IMR-90 (cell line): Measurements from ENCODE around the gene ARRB1. TPM values are rescaled to one million over a fixed set of nuclear protein-coding genes. Genes with fewer than 3 reads are reported as not detected.

Experiments used
- ATAC-seq: fragments of 200-7000 bp; cut with Tn5 transposase; 2 replicates; pipeline ENCODE4 v1.9.1; 2020; ENCODE audit warnings: low read depth, mild to moderate bottlenecking, moderate library complexity
- BruUV-seq: library from RNA; stranded (reverse); fragments of 400-500 nt; replicated peaks from 2 replicates; lab custom pipeline; 2021; lab: Mats Ljungman, UMichigan
- CTCF ChIA-PET: fragments of 300-600 bp; formaldehyde crosslinking; extraction: SDS; loops from one replicate; lab custom pipeline; 2021; ENCODE audit warnings: antibody characterized with exemption; lab: Yijun Ruan, JAX
- POLR2A ChIA-PET: fragments of 300-600 bp; sonication (Branson Sonifier 250); formaldehyde crosslinking; loops from one replicate; lab custom pipeline; 2022; ENCODE audit warnings: antibody characterized with exemption; ENCODE audit not compliant: unreplicated experiment; lab: Charles Lee
- DNase-seq: peaks from one replicate; pipeline ENCODE4 v3.0.0; 2013
- H2AFZ ChIP-seq: replicated peaks from 2 replicates; pipeline ENCODE3; 2013; ENCODE audit warnings: low read length, mild to moderate bottlenecking; ENCODE audit not compliant: poor library complexity
- H2AK5ac ChIP-seq: 2 replicates; pipeline ENCODE4 v1.6.1; 2013; ENCODE audit warnings: low read depth, low read length, inconsistent platforms
- H2AK9ac ChIP-seq: replicated peaks from 2 replicates; pipeline ENCODE3; 2013; ENCODE audit warnings: mild to moderate bottlenecking, low read depth, low read length, moderate library complexity; ENCODE audit not compliant: poor library complexity
- H2BK120ac ChIP-seq: 2 replicates; pipeline ENCODE4 v1.6.1; 2013; ENCODE audit warnings: low read depth, low read length, inconsistent platforms
- H2BK15ac ChIP-seq: 3 replicates; pipeline ENCODE4 v1.6.1; 2013; ENCODE audit warnings: low read depth, low read length, inconsistent platforms
- H2BK20ac ChIP-seq: 2 replicates; pipeline ENCODE4 v1.6.1; 2013; ENCODE audit warnings: low read depth, mild to moderate bottlenecking, inconsistent platforms, low read length, moderate library complexity
- H2BK5ac ChIP-seq: 2 replicates; pipeline ENCODE4 v1.6.1; 2013; ENCODE audit warnings: mild to moderate bottlenecking, low read depth, low read length, inconsistent platforms; ENCODE audit not compliant: poor library complexity, severe bottlenecking
- H3K14ac ChIP-seq: replicated peaks from 2 replicates; pipeline ENCODE4 v1.6.1; 2013; ENCODE audit warnings: low read depth, low read length, inconsistent platforms
- H3K18ac ChIP-seq: 2 replicates; pipeline ENCODE4 v1.6.1; 2013; ENCODE audit warnings: low read depth, low read length, control low read depth
- H3K23ac ChIP-seq: 2 replicates; pipeline ENCODE4 v1.6.1; 2013; ENCODE audit warnings: low read depth, low read length, inconsistent platforms
- H3K27ac ChIP-seq: 2 replicates; pipeline ENCODE4 v1.5.1; 2013; ENCODE audit warnings: mild to moderate bottlenecking, control low read depth, low read length; ENCODE audit not compliant: insufficient read depth
- H3K27me3 ChIP-seq: 2 replicates; pipeline ENCODE4 v1.6.1; 2013; ENCODE audit warnings: low read length; ENCODE audit not compliant: control insufficient read depth, insufficient read depth
- H3K36me3 ChIP-seq: 2 replicates; pipeline ENCODE4 v1.6.1; 2013; ENCODE audit warnings: low read length, mixed read lengths; ENCODE audit not compliant: control insufficient read depth, insufficient read depth
- H3K4ac ChIP-seq: 2 replicates; pipeline ENCODE4 v1.6.1; 2013; ENCODE audit warnings: low read depth, low read length, inconsistent platforms
- H3K4me1 ChIP-seq: 2 replicates; pipeline ENCODE4 v1.6.1; 2013; ENCODE audit warnings: low read length, mixed read lengths; ENCODE audit not compliant: control insufficient read depth, insufficient read depth
- H3K4me2 ChIP-seq: 2 replicates; pipeline ENCODE4 v1.6.1; 2013; ENCODE audit warnings: low read depth, mild to moderate bottlenecking, control low read depth, low read length, moderate library complexity
- H3K4me3 ChIP-seq: 2 replicates; pipeline ENCODE4 v1.5.1; 2013; ENCODE audit warnings: low read depth, mild to moderate bottlenecking, control low read depth, low read length, moderate library complexity; ENCODE audit not compliant: insufficient read depth
- H3K56ac ChIP-seq: 2 replicates; pipeline ENCODE4 v1.6.1; 2013; ENCODE audit warnings: low read length, inconsistent platforms; ENCODE audit not compliant: insufficient read depth; ENCODE audit errors: extremely low read depth
- H3K79me1 ChIP-seq, 2 experiments: 2 replicates each; pipeline ENCODE4 v1.6.1; 2013; ENCODE audit warnings: low read length in 2 of 2, inconsistent platforms in 1 of 2, low read depth in 1 of 2
- H3K9ac ChIP-seq: 2 replicates; pipeline ENCODE4 v1.6.1; 2013; ENCODE audit warnings: low read depth, low read length, control low read depth
- H3K9me1 ChIP-seq: 2 replicates; pipeline ENCODE4 v1.6.1; 2013; ENCODE audit warnings: low read length, inconsistent platforms; ENCODE audit not compliant: insufficient read depth
- H3K9me3 ChIP-seq: 2 replicates; pipeline ENCODE4 v1.6.1; 2013; ENCODE audit warnings: low read length; ENCODE audit not compliant: control insufficient read depth, insufficient read depth
- H4K20me1 ChIP-seq: 2 replicates; pipeline ENCODE4 v1.6.1; 2013; ENCODE audit warnings: low read length, inconsistent platforms; ENCODE audit not compliant: insufficient read depth
- H4K5ac ChIP-seq: 2 replicates; pipeline ENCODE4 v1.6.1; 2013; ENCODE audit warnings: mild to moderate bottlenecking, low read depth, low read length, control low read depth
- H4K8ac ChIP-seq, 2 experiments: 2 replicates each; pipeline ENCODE4 v1.6.1; 2013; ENCODE audit warnings: low read depth in 2 of 2, low read length in 2 of 2, control low read depth in 1 of 2, inconsistent platforms in 1 of 2
- H4K91ac ChIP-seq: 2 replicates; pipeline ENCODE4 v1.6.1; 2013; ENCODE audit warnings: low read depth, low read length, inconsistent platforms; ENCODE audit not compliant: insufficient read depth
- BHLHE40 ChIP-seq: fragments of 150-350 bp; IDR thresholded peaks from 2 replicates; pipeline ENCODE4 v1.6.1; 2016; ENCODE audit warnings: mild to moderate bottlenecking, low read depth, low read length
- CEBPB ChIP-seq: IDR thresholded peaks from 2 replicates; pipeline ENCODE4 v1.6.1; 2012; ENCODE audit warnings: low read depth, low read length, improper control_type of control experiment
- CHD1 ChIP-seq: IDR thresholded peaks from 2 replicates; pipeline ENCODE4 v1.6.1; 2012; ENCODE audit warnings: low read depth, low read length, improper control_type of control experiment
- MAFK ChIP-seq: IDR thresholded peaks from 2 replicates; pipeline ENCODE4 v1.6.1; 2012; ENCODE audit warnings: low read depth, low read length, improper control_type of control experiment
- MAZ ChIP-seq: IDR thresholded peaks from 2 replicates; pipeline ENCODE4 v1.6.1; 2012; ENCODE audit warnings: low read depth, mild to moderate bottlenecking, low read length, improper control_type of control experiment, moderate library complexity, borderline replicate concordance
- MXI1 ChIP-seq: IDR thresholded peaks from 2 replicates; pipeline ENCODE4 v1.6.1; 2012; ENCODE audit warnings: low read depth, mild to moderate bottlenecking, low read length, moderate library complexity, borderline replicate concordance
- NFE2L2 ChIP-seq: fragments of 150-350 bp; IDR thresholded peaks from 2 replicates; pipeline ENCODE4 v1.6.1; 2016; ENCODE audit warnings: low read depth, mild to moderate bottlenecking, low read length
- POLR2A ChIP-seq: IDR thresholded peaks from 2 replicates; pipeline ENCODE4 v1.6.1; 2012; ENCODE audit warnings: mild to moderate bottlenecking, low read depth, low read length
- RAD21 ChIP-seq: IDR thresholded peaks from 2 replicates; pipeline ENCODE4 v1.6.1; 2012; ENCODE audit warnings: low read length, improper control_type of control experiment
- RCOR1 ChIP-seq: IDR thresholded peaks from 2 replicates; pipeline ENCODE4 v1.6.1; 2012; ENCODE audit warnings: mild to moderate bottlenecking, low read length, improper control_type of control experiment; ENCODE audit not compliant: insufficient replicate concordance
- RFX5 ChIP-seq: IDR thresholded peaks from 2 replicates; pipeline ENCODE4 v1.8.0; 2012; ENCODE audit warnings: low read depth, mild to moderate bottlenecking, low read length, moderate library complexity
- SMC3 ChIP-seq: fragments of 150-350 bp; IDR thresholded peaks from 2 replicates; pipeline ENCODE4 v1.6.1; 2016; ENCODE audit warnings: low read depth, mild to moderate bottlenecking, antibody characterized with exemption, low read length, moderate library complexity
- WGBS, 2 experiments: methylation state at CpG; one replicate each; pipeline versions ENCODE4 v1.1.5 to v1.1.7; 2013; ENCODE audit warnings: missing lambda C conversion rate in 2 of 2; ENCODE audit not compliant: insufficient read length in 1 of 2; ENCODE audit errors: extremely low coverage in 2 of 2; 5-methylcytosine and 5-hydroxymethylcytosine counted together
- dilution Hi-C: fragments of 300-500 bp; cut with HindIII; formaldehyde crosslinking; loops from one replicate; pipeline ENCODE4 v1.14.3; 2018; ENCODE audit warnings: low sequenced_read_pairs; ENCODE audit not compliant: unreplicated experiment
- in situ Hi-C: fragments of 300-500 bp; cut with MboI; formaldehyde crosslinking; loops from 3 replicates; pipeline ENCODE4 v1.14.3; 2019; ENCODE audit warnings: low sequenced_read_pairs, inconsistent platforms, mixed read lengths
- intact Hi-C: fragments of 100-400 bp; cut with micrococcal nuclease; formaldehyde crosslinking; loops from 2 replicates; pipeline ENCODE4 v1.10.0; 2022
- polyA plus RNA-seq, 3 experiments: library from polyadenylated mRNA; depleted of rRNA; stranded (reverse); fragments of >200 nt; gene quantifications; 2 replicates each; pipeline ENCODE4 v1.2.3, GENCODE V29; 2012; ENCODE audit warnings: low replicate concordance in 1 of 3
- total RNA-seq: library from RNA; depleted of rRNA; stranded (reverse); fragments of >200 nt; gene quantifications from 2 replicates; pipeline ENCODE4 v1.2.3, GENCODE V29; 2012
- TF ChIP-seq, protein P1 (sequence below): fragments of 150-350 bp; IDR thresholded peaks from 2 replicates; pipeline ENCODE4 v1.6.1; 2017; ENCODE audit warnings: mild to moderate bottlenecking, antibody characterized with exemption, low read length, low read depth
- TF ChIP-seq, protein P2 (sequence below): fragments of 150-350 bp; IDR thresholded peaks from 2 replicates; pipeline ENCODE4 v1.6.1; 2016; ENCODE audit warnings: low read depth, mild to moderate bottlenecking, low read length, moderate library complexity, borderline replicate concordance

The ARRB1 gene
- total and polyA plus RNA-seq, 2 of the 4 experiments (the other 2 are of a cell fraction), result 11.0 to 17.4 TPM

DNA sequence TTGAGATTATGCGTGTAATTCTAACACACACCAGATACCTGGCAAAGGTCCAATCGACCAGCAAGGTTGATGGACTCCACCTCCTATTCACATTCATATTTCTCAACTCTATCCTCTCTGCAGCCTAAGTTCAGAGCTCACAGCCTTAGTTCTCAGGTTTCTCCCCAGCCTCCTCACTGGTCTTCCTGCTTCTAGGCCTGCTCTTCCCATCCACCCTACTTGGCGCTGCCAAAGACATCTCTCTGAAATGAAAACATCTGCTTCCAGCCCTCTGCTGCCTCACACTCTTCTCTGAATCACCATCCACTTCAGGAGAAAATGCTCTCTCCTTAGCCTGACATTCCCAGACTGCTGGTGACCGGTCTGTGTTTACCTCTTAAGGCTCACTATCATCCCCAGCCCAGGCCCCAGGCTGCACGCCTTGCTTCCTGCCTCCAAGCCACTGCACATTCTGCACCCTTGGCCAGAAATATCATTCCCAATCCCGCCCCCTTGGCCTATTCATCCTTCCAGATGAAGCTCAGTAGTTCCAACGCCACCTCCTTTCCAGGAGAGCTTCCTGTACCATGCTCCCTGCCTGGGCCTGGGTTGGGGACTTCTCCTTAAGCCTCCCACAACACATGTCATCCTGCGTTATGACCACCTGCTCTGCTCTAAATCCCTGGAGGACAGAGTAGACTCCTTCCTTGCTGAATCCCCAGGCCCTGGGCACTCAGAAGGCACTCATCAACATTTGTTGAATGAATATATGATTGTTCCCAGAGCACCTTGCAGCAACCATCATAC is 3.5 kb downstream of the ARRB1 start:
- Histone ChIP-seq H3K4ac (peak overlapping the region; percentile 59), H4K8ac (peak overlapping the region in 1 of 2 experiments; percentile 62; a peak in 2 of 4 replicates), H3K9ac (no peak overlapping the region), H4K5ac (no peak overlapping the region), H3K36me3 (no peaks in the 10 kb centered on the region), H2AK5ac (peak overlapping the region; percentile 84), H3K27me3 (no peaks in the 10 kb centered on the region), H2AK9ac (peak overlapping the region; percentile 62), H2AFZ (peak overlapping the region; percentile 62), H3K79me1 (peaks cover 0 to 31% of the 10 kb centered on the region in 2 experiments; a peak in 2 of 4 replicates), H2BK120ac (peak overlapping the region; percentile 50), H3K9me3 (no peaks in the 10 kb centered on the region), H3K4me1 (peaks cover 43% of the 10 kb centered on the region), H3K27ac (peak overlapping the region; percentile 77), H3K56ac (0 out of 2 replicates have a peak overlapping the region, but pooled peaks have one; percentile 9), H3K14ac (peak overlapping the region; percentile 42), H3K23ac (peak overlapping the region; percentile 57; the same call in 1 of the 2 replicates), H2BK20ac (peak overlapping the region; percentile 42; the same call in 1 of the 2 replicates), H3K4me3 (no peak overlapping the region), H3K9me1 (peaks cover 36% of the 10 kb centered on the region), H4K20me1 (peaks cover 20% of the 10 kb centered on the region), H2BK15ac (no peak overlapping the region; the same call in 2 of the 3 replicates), H2BK5ac (peak overlapping the region; percentile 90), H3K18ac (peak overlapping the region; percentile 38; the same call in 1 of the 2 replicates), H4K91ac (peak overlapping the region; percentile 42; the same call in 1 of the 2 replicates), H3K4me2 (peak overlapping the region; percentile 30)
- DNase-seq (peak; percentile 98), ATAC-seq (peak; percentile 75)
- intact Hi-C loops (no loop called here), dilution Hi-C loops (no loop called here), in situ Hi-C loops (no loop called here)
- CTCF ChIA-PET, result no interaction called here
- POLR2A ChIA-PET, result interaction anchor here (0.6 kb wide), 2 partner anchors 13 to 69 kb away, joined by 3 read pairs; no protein-coding TSS in a partner anchor
- 4% methylated on average over 5 of the region's 8 CpGs; no CpG with 5 or more reads in 1 of the 2 experiments for WGBS, 2 experiments
- BruUV-seq, result no TSS peak
- peak; percentile 79 for TF ChIP-seq MXI1
- peak; percentile 88 for TF ChIP-seq BHLHE40
- peak; percentile 42 for TF ChIP-seq POLR2A
- TF ChIP-seq RCOR1, result peak; percentile 93
- peak; percentile 27; the same call in 1 of the 2 replicates for TF ChIP-seq CEBPB
- TF ChIP-seq CHD1, result 0 out of 2 replicates have a peak, but pooled peaks have one; percentile 63
- 0 out of 2 replicates have a peak, but pooled peaks have one; percentile 18 for TF ChIP-seq MAFK
- TF ChIP-seq SMC3, result no peak; the same call in 1 of the 2 replicates
- TF ChIP-seq NFE2L2, result no peak
- TF ChIP-seq, protein P1, sequence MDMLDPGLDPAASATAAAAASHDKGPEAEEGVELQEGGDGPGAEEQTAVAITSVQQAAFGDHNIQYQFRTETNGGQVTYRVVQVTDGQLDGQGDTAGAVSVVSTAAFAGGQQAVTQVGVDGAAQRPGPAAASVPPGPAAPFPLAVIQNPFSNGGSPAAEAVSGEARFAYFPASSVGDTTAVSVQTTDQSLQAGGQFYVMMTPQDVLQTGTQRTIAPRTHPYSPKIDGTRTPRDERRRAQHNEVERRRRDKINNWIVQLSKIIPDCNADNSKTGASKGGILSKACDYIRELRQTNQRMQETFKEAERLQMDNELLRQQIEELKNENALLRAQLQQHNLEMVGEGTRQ, result no peak
- no peak for TF ChIP-seq MAZ
- TF ChIP-seq, protein P2, sequence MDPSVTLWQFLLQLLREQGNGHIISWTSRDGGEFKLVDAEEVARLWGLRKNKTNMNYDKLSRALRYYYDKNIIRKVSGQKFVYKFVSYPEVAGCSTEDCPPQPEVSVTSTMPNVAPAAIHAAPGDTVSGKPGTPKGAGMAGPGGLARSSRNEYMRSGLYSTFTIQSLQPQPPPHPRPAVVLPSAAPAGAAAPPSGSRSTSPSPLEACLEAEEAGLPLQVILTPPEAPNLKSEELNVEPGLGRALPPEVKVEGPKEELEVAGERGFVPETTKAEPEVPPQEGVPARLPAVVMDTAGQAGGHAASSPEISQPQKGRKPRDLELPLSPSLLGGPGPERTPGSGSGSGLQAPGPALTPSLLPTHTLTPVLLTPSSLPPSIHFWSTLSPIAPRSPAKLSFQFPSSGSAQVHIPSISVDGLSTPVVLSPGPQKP, result no peak
- 0 out of 2 replicates have a peak, but pooled peaks have one; percentile 13 for TF ChIP-seq RAD21
- no peak for TF ChIP-seq RFX5
